HepG2 (cell line): ENCODE data around the gene TBC1D20. TPM values are rescaled to one million over a fixed set of nuclear protein-coding genes. Genes with fewer than 3 reads are reported as not detected.

Experiments used
- ADNP ChIP-seq: sonication (generic); formaldehyde crosslinking; IDR thresholded peaks from 2 replicates; pipeline ENCODE4 v1.4.0; 2020; ENCODE audit warnings: missing genetic modification reagents
- ATF1 ChIP-seq: IDR thresholded peaks from 2 replicates; pipeline ENCODE4 v1.6.1; 2016; ENCODE audit warnings: mild to moderate bottlenecking, control low read depth
- BCL3 ChIP-seq: sonication (generic); formaldehyde crosslinking; IDR thresholded peaks from 2 replicates; pipeline ENCODE4 v1.5.1; 2020; ENCODE audit warnings: mild to moderate bottlenecking, missing genetic modification reagents, moderate library complexity
- GABPA ChIP-seq, 2 experiments: IDR thresholded peaks; 2 replicates each; pipeline ENCODE4 v1.6.1; 2011 to 2016; ENCODE audit warnings: low read depth in 2 of 2, low read length in 1 of 2, missing biosample characterization in 1 of 2, missing genetic modification characterization in 1 of 2
- MTERF4 ChIP-seq: sonication (generic); formaldehyde crosslinking; IDR thresholded peaks from 2 replicates; pipeline ENCODE4 v1.8.0; 2023; ENCODE audit warnings: mild to moderate bottlenecking, missing genetic modification reagents
- NBN ChIP-seq: fragments of 450-650 bp; conservative IDR thresholded peaks from 2 replicates; pipeline ENCODE4 v1.6.1; 2017
- NR2F6 ChIP-seq, 2 experiments: IDR thresholded peaks; 2 replicates each; pipeline ENCODE4 v1.6.1; 2016; ENCODE audit warnings: antibody characterized with exemption in 1 of 2, mild to moderate bottlenecking in 1 of 2
- RFXAP ChIP-seq: sonication (generic); formaldehyde crosslinking; IDR thresholded peaks from 2 replicates; pipeline ENCODE4 v1.4.0; 2020; ENCODE audit warnings: missing genetic modification reagents, borderline replicate concordance
- THAP11 ChIP-seq: IDR thresholded peaks from 2 replicates; pipeline ENCODE4 v1.6.1; 2016; ENCODE audit warnings: missing biosample characterization, missing genetic modification reagents
- ZC3H4 ChIP-seq: sonication (generic); formaldehyde crosslinking; IDR thresholded peaks from 2 replicates; pipeline ENCODE4 v1.4.0; 2020; ENCODE audit warnings: missing genetic modification reagents, borderline replicate concordance
- ZKSCAN1 ChIP-seq: fragments of 150-350 bp; IDR thresholded peaks from 2 replicates; pipeline ENCODE4 v1.6.1; 2014; ENCODE audit warnings: low read length
- ZNF207 ChIP-seq: fragments of 450-650 bp; IDR thresholded peaks from 2 replicates; pipeline ENCODE4 v1.6.1; 2016; ENCODE audit warnings: antibody characterized with exemption, borderline replicate concordance
- ZNF496 ChIP-seq: sonication (generic); formaldehyde crosslinking; IDR thresholded peaks from 2 replicates; pipeline ENCODE4 v1.8.1; 2023; ENCODE audit warnings: mild to moderate bottlenecking, moderate library complexity, missing genetic modification reagents; ENCODE audit not compliant: insufficient replicate concordance
- ZNF747 ChIP-seq: sonication (generic); formaldehyde crosslinking; IDR thresholded peaks from 2 replicates; pipeline ENCODE4 v1.8.1; 2023; ENCODE audit warnings: missing genetic modification reagents, mild to moderate bottlenecking, borderline replicate concordance
- ZNF83 ChIP-seq: sonication (generic); formaldehyde crosslinking; IDR thresholded peaks from 2 replicates; pipeline ENCODE4 v1.4.0; 2020; ENCODE audit warnings: missing genetic modification reagents, mild to moderate bottlenecking, borderline replicate concordance
- polyA plus RNA-seq, 8 experiments: library from polyadenylated mRNA; depleted of rRNA in 3 of 8; stranded (reverse) in 7 of 8; unstranded in 1 of 8; fragments of >200 nt; fragmentation: Illumina TruSeq in 4 of 8; extraction: Trizol in 4 of 8; gene quantifications; 2 replicates each; pipeline versions ENCODE4 v1.2.1 to v1.2.3, GENCODE V29; 2011 to 2016; ENCODE audit warnings: low read depth in 4 of 8, missing spikeins in 1 of 8, mixed read lengths in 1 of 8; ENCODE audit not compliant: insufficient read depth in 1 of 8
- total RNA-seq, 5 experiments: library from RNA; depleted of rRNA; stranded (reverse); fragments of >200 nt; fragmentation: Illumina TruSeq; extraction: Trizol; gene quantifications; 2 replicates each; pipeline ENCODE4 v1.2.3, GENCODE V29; 2016; ENCODE audit warnings: low read depth in 1 of 5
- TF ChIP-seq, protein P1 (sequence below): sonication (generic); formaldehyde crosslinking; IDR thresholded peaks from 2 replicates; pipeline ENCODE4 v1.4.0; 2020; ENCODE audit warnings: missing genetic modification reagents
- TF ChIP-seq, protein P2 (sequence below): sonication (generic); formaldehyde crosslinking; IDR thresholded peaks from 2 replicates; pipeline ENCODE4 v1.4.0; 2020; ENCODE audit warnings: mild to moderate bottlenecking, missing genetic modification reagents, borderline replicate concordance
- TF ChIP-seq, protein P3 (sequence below): sonication (generic); formaldehyde crosslinking; IDR thresholded peaks from 2 replicates; pipeline ENCODE4 v1.8.1; 2023; ENCODE audit warnings: mild to moderate bottlenecking, moderate library complexity, missing genetic modification reagents
- TF ChIP-seq, protein P4 (sequence below): sonication (generic); formaldehyde crosslinking; IDR thresholded peaks from 2 replicates; pipeline ENCODE4 v1.8.0; 2022; ENCODE audit warnings: low read depth, missing genetic modification reagents

The TBC1D20 gene
- total and polyA plus RNA-seq, 2 of the 13 experiments (the other 11 are each of a cell fraction or from before 2014, with no cell fraction given) = 36.6 to 47.1 TPM

DNA sequence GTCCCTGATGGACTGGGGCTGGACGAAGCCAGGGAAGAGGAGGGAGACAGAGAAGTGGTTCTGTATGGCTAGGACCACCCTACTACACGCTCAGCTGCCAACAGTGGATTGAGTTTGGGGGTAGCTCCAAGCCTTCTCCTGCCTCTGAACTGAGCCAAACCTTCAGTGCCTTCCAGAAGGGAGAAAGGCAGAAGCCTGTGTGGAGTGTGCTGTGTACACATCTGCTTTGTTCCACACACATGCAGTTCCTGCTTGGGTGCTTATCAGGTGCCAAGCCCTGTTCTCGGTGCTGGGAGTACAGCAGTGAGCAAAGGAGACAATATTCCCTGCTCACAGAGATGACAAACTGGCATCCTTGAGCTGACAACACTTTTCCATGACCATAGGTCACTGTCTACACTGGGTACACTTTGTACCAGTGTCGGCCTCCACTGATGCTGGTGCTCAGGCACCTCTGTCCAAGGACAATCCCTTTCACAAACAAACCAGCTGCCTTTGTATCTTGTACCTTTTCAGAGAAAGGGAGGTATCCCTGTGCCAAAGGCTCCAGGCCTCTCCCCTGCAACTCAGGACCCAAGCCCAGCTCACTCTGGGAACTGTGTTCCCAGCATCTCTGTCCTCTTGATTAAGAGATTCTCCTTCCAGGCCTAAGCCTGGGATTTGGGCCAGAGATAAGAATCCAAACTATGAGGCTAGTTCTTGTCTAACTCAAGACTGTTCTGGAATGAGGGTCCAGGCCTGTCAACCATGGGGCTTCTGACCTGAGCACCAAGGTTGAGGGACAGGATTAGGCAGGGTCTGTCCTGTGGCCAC lies 65.5 kb downstream of the TBC1D20 start (continued):
- TF ChIP-seq BCL3 = no peak; the same call in 1 of the 2 replicates
- TF ChIP-seq MTERF4 (CRISPR knock-in tag) = no peak; the same call in none of the 2 replicates
- TF ChIP-seq, protein P1, sequence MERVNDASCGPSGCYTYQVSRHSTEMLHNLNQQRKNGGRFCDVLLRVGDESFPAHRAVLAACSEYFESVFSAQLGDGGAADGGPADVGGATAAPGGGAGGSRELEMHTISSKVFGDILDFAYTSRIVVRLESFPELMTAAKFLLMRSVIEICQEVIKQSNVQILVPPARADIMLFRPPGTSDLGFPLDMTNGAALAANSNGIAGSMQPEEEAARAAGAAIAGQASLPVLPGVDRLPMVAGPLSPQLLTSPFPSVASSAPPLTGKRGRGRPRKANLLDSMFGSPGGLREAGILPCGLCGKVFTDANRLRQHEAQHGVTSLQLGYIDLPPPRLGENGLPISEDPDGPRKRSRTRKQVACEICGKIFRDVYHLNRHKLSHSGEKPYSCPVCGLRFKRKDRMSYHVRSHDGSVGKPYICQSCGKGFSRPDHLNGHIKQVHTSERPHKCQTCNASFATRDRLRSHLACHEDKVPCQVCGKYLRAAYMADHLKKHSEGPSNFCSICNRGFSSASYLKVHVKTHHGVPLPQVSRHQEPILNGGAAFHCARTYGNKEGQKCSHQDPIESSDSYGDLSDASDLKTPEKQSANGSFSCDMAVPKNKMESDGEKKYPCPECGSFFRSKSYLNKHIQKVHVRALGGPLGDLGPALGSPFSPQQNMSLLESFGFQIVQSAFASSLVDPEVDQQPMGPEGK (CRISPR knock-in tag) = peak; percentile 86
- TF ChIP-seq RFXAP (CRISPR knock-in tag) = peak; percentile 89
- TF ChIP-seq, protein P2, sequence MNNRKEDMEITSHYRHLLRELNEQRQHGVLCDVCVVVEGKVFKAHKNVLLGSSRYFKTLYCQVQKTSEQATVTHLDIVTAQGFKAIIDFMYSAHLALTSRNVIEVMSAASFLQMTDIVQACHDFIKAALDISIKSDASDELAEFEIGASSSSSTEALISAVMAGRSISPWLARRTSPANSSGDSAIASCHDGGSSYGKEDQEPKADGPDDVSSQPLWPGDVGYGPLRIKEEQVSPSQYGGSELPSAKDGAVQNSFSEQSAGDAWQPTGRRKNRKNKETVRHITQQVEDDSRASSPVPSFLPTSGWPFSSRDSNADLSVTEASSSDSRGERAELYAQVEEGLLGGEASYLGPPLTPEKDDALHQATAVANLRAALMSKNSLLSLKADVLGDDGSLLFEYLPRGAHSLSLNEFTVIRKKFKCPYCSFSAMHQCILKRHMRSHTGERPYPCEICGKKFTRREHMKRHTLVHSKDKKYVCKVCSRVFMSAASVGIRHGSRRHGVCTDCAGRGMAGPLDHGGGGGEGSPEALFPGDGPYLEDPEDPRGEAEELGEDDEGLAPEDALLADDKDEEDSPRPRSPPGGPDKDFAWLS (CRISPR knock-in tag) = no peak
- TF ChIP-seq NR2F6 (IDR thresholded peaks at IDR 0.05) = peak; percentile 84
- TF ChIP-seq NR2F6 (CRISPR knock-in tag; IDR thresholded peaks at IDR 0.05) = peak; percentile 96
- no peak for TF ChIP-seq ADNP
- TF ChIP-seq THAP11 (CRISPR knock-in tag) = peak; percentile 77
- TF ChIP-seq NBN = no peak
- TF ChIP-seq ZNF83 (CRISPR knock-in tag) = no peak
- TF ChIP-seq, protein P3, sequence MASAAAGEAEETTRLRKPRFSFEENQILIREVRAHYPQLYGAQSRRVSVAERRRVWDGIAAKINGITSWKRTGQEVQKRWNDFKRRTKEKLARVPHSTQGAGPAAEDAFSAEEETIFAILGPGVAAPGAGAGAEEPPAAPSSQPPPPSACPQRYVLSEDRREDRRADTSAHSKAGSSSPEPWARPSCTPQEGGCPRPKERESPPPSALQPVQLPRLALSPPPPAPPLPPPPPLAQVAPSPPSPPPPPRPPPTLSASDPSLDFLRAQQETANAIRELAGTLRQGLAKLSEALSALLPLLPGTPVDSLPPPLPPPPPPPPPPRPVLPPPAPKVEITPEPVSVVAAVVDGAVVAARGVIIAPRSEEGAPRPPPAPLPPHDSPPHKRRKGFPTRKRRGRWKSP (CRISPR knock-in tag) = no peak
- no peak for TF ChIP-seq ZNF207
- peak; percentile 94; the same call in 1 of the 2 replicates for TF ChIP-seq ZNF747 (CRISPR knock-in tag)
- TF ChIP-seq ZNF496 (CRISPR knock-in tag) = no peak
- 0 out of 2 replicates have a peak, but pooled peaks have one; percentile 60 for TF ChIP-seq ZC3H4
- TF ChIP-seq ATF1 = peak; percentile 64
- TF ChIP-seq, protein P4, sequence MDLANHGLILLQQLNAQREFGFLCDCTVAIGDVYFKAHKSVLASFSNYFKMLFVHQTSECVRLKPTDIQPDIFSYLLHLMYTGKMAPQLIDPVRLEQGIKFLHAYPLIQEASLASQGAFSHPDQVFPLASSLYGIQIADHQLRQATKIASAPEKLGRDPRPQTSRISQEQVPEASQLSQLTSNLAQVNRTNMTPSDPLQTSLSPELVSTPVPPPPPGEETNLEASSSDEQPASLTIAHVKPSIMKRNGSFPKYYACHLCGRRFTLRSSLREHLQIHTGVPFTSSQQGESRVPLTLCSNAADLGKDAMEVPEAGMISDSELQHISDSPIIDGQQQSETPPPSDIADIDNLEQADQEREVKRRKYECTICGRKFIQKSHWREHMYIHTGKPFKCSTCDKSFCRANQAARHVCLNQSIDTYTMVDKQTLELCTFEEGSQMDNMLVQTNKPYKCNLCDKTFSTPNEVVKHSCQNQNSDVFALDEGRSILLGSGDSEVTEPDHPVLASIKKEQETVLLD = 0 out of 2 replicates have a peak, but pooled peaks have one; percentile 22
- no peak for TF ChIP-seq GABPA (IDR thresholded peaks at IDR 0.05; ENCODE audit: low read depth, low read length)
- peak; percentile 45; the same call in 1 of the 2 replicates for TF ChIP-seq GABPA (CRISPR knock-in tag; IDR thresholded peaks at IDR 0.05; ENCODE audit: low read depth)
- no peak for TF ChIP-seq ZKSCAN1
